ENCODE results near the gene TTC7B.

DNA sequence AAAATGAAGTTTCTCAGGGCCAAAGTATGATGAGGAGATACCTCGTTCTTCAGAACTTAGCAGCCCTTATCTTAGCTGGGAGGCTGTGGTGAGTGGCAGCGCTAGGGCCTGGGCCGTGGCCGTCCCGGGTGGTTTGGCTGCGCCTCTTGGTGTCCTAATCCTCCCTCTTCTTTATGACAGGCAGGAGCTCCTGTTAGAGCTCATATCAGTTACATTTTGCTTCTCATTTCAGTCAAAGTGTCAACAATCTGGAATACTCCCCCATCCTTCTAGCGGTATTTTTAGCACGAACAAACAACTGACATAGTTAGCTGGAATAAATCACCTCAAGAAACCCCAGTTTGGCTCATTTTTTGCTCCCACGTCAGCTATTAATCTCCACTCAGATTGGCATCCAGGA, 188.8 kb downstream of the TTC7B start:
- TF ChIP-seq ZNF274 (IDR thresholded peaks at IDR 0.05; ENCODE audit: low read depth, low read length) (no peak), YY1 (IDR thresholded peaks at IDR 0.05; ENCODE audit: insufficient read depth, insufficient read length) (no peak), SUZ12 (IDR thresholded peaks at IDR 0.05; ENCODE audit: extremely low read depth, insufficient read depth, insufficient read length) (no peak)

All from NT2/D1 (cell line).